Activated naive CD4-positive, alpha-beta T cell treated with anti-CD3 and anti-CD28 coated beads, Interleukin-2, amount 50 U/mL, for 72 hours (primary cell): ENCODE data around the gene OR3A2. TPM values are rescaled to one million over a fixed set of nuclear protein-coding genes. Genes with fewer than 3 reads are reported as not detected.
A peak's percentile ranks its signal among the peaks of the same experiment; 100 is the strongest.
"Not testable (repeated sequence)": the region's sequence is repeated elsewhere in the genome, so short reads cannot be mapped to it uniquely, and the experiment has no call there.

Experiments
- ATAC-seq, 2 donors: fragments of 150-1000 bp; cut with Tn5 transposase; 2 replicates each; pipeline ENCODE4 v1.10.0; 2021; ENCODE audit warnings: mild to moderate bottlenecking in 2 of 2, moderate library complexity in 2 of 2
- DNase-seq, 2 donors: peaks; one replicate each; pipeline ENCODE4 v3.0.0; 2021 to 2022; ENCODE audit warnings: low spot score in 2 of 2
- H3K27ac Mint-ChIP-seq, 2 donors: one replicate each; pipeline ENCODE4 v1.8.0; 2022; ENCODE audit warnings: mild to moderate bottlenecking in 2 of 2, mixed read lengths in 2 of 2
- H3K36me3 Mint-ChIP-seq, 2 donors: one replicate each; pipeline ENCODE4 v1.8.0; 2022; ENCODE audit warnings: mixed read lengths in 2 of 2
- H3K9me3 Mint-ChIP-seq, 2 donors: one replicate each; pipeline ENCODE4 v1.8.0; 2022; ENCODE audit warnings: mixed read lengths in 2 of 2
- total RNA-seq, 2 donors: library from RNA; stranded (reverse); gene quantifications; one replicate each; pipeline ENCODE4 v1.2.3, GENCODE V29; 2022

The OR3A2 gene
- 1 to 10 TPM; 1.1 to 1.7 TPM for total RNA-seq

GRCh38 chr17:3385869-3386816, at the start of gene OR3A2:
Gene OR3A2, minus strand, starts transcription at chr17:3386308.
- H3K27ac Mint-ChIP-seq = peak within 1 kb of the TSS; percentile 25 to 86
- ATAC-seq = peak; percentile 82 to 98
- H3K9me3 Mint-ChIP-seq = peaks cover 0 to 8% of the 10 kb centered on the region in 2 donors
- peak in 1 of 2 donors; percentile 9 for DNase-seq
- peaks cover 0 to 6% of the 10 kb centered on the region in 2 donors for H3K36me3 Mint-ChIP-seq

- no peaks in the 10 kb centered on the region for H3K36me3 Mint-ChIP-seq
- H3K27ac Mint-ChIP-seq = no peak within 1 kb of the TSS
- H3K9me3 Mint-ChIP-seq = no peaks in the 10 kb centered on the region
- no peak for ATAC-seq
- no peak for DNase-seq
Observed at GRCh38 chr17:3433741-3434140, 47.6 kb upstream of the OR3A2 start, which contains the start of gene OR1E2. Gene OR1E2, minus strand, starts transcription at chr17:3433841. Its CDS starts 0 bp downstream, at chr17:3433841.

- DNase-seq = peak in 1 of 2 donors; percentile 13
- H3K36me3 Mint-ChIP-seq, H3K9me3 Mint-ChIP-seq, H3K27ac Mint-ChIP-seq, ATAC-seq: not testable (repeated sequence)
Observed at GRCh38 chr17:3433215-3433614, 47.1 kb upstream of the OR3A2 start.

- DNase-seq = no peak
- H3K27ac Mint-ChIP-seq = no peak overlapping the region
- peaks cover 0 to 6% of the 10 kb centered on the region in 2 donors for H3K36me3 Mint-ChIP-seq
- no peak for ATAC-seq
- peaks cover 3 to 4% of the 10 kb centered on the region in 2 donors for H3K9me3 Mint-ChIP-seq
Observed at GRCh38 chr17:3418222-3418621, 32.1 kb upstream of the OR3A2 start.

- H3K9me3 Mint-ChIP-seq = no peaks in the 10 kb centered on the region
- H3K27ac Mint-ChIP-seq = no peak overlapping the region
- DNase-seq = no peak
- no peak for ATAC-seq
- no peaks in the 10 kb centered on the region for H3K36me3 Mint-ChIP-seq
Observed at GRCh38 chr17:3415610-3416009, 29.5 kb upstream of the OR3A2 start.

GRCh38 chr17:3412216-3412615, 26.1 kb upstream of the OR3A2 start:
- H3K27ac Mint-ChIP-seq, DNase-seq, ATAC-seq: not testable (repeated sequence)
- Mint-ChIP-seq H3K36me3 (peaks cover 5 to 14% of the 10 kb centered on the region in 2 donors), H3K9me3 (peaks cover 10 to 14% of the 10 kb centered on the region in 2 donors)

- no peak within 1 kb of the TSS for H3K27ac Mint-ChIP-seq
- H3K36me3 Mint-ChIP-seq = peaks cover 5 to 15% of the 10 kb centered on the region in 2 donors
- no peak for ATAC-seq
- H3K9me3 Mint-ChIP-seq = peaks cover 10 to 21% of the 10 kb centered on the region in 2 donors
- no peak for DNase-seq
Observed at GRCh38 chr17:3411070-3411469, 25.0 kb upstream of the OR3A2 start, which contains the start of gene OR3A3. Gene OR3A3, plus strand, starts transcription at chr17:3411370.

GRCh38 chr17:3403856-3404255, 17.7 kb upstream of the OR3A2 start:
- not testable (repeated sequence) for H3K27ac Mint-ChIP-seq, ATAC-seq, DNase-seq
- peaks cover 7 to 21% of the 10 kb centered on the region in 2 donors for H3K9me3 Mint-ChIP-seq
- H3K36me3 Mint-ChIP-seq = peaks cover 5 to 11% of the 10 kb centered on the region in 2 donors

- no peak for DNase-seq
- no peak for ATAC-seq
- no peak overlapping the region for H3K27ac Mint-ChIP-seq
Observed at GRCh38 chr17:3401786-3402185, 15.7 kb upstream of the OR3A2 start.

GRCh38 chr17:3400055-3400454, 13.9 kb upstream of the OR3A2 start:
- ATAC-seq (no peak), DNase-seq (no peak)
- no peak overlapping the region for H3K27ac Mint-ChIP-seq
- peaks cover 0 to 6% of the 10 kb centered on the region in 2 donors for H3K9me3 Mint-ChIP-seq
- no peaks in the 10 kb centered on the region for H3K36me3 Mint-ChIP-seq

More at GRCh38 chr17:3401786-3402185, 15.7 kb upstream of the OR3A2 start:
- H3K9me3 Mint-ChIP-seq = peaks cover 6 to 7% of the 10 kb centered on the region in 2 donors
- no peaks in the 10 kb centered on the region for H3K36me3 Mint-ChIP-seq

- H3K36me3 Mint-ChIP-seq = no peaks in the 10 kb centered on the region
- DNase-seq = no peak
- no peak for ATAC-seq
- H3K27ac Mint-ChIP-seq = no peak within 1 kb of the TSS
- H3K9me3 Mint-ChIP-seq = peaks cover 0 to 6% of the 10 kb centered on the region in 2 donors
Observed at GRCh38 chr17:3398310-3398709, 12.2 kb upstream of the OR3A2 start, which contains the start of gene OR1E1. Gene OR1E1, minus strand, starts transcription at chr17:3398410. Its CDS starts 0 bp downstream, at chr17:3398410.

GRCh38 chr17:3397801-3398200, 11.7 kb upstream of the OR3A2 start:
- not testable (repeated sequence) for H3K36me3 Mint-ChIP-seq, H3K9me3 Mint-ChIP-seq, ATAC-seq, DNase-seq, H3K27ac Mint-ChIP-seq

GRCh38 chr17:3389791-3390190, 3.7 kb upstream of the OR3A2 start:
- Mint-ChIP-seq H3K9me3 (peaks cover 0 to 8% of the 10 kb centered on the region in 2 donors), H3K36me3 (peaks cover 0 to 6% of the 10 kb centered on the region in 2 donors), H3K27ac (no peak overlapping the region)
- DNase-seq = no peak
- ATAC-seq = no peak

GRCh38 chr17:3381957-3382356, 4.2 kb downstream of the OR3A2 start:
- Mint-ChIP-seq H3K36me3 (peaks cover 0 to 5% of the 10 kb centered on the region in 2 donors), H3K9me3 (peaks cover 1 to 4% of the 10 kb centered on the region in 2 donors), H3K27ac (no peak overlapping the region)
- no peak for ATAC-seq
- DNase-seq = no peak

GRCh38 chr17:3378321-3378720, 7.8 kb downstream of the OR3A2 start:
- ATAC-seq (no peak), DNase-seq (no peak)
- no peak overlapping the region for H3K27ac Mint-ChIP-seq
- peaks cover 6 to 7% of the 10 kb centered on the region in 2 donors for H3K36me3 Mint-ChIP-seq
- peaks cover 15% of the 10 kb centered on the region in 2 donors for H3K9me3 Mint-ChIP-seq

GRCh38 chr17:3371167-3371566, 14.9 kb downstream of the OR3A2 start:
- peaks cover 26% of the 10 kb centered on the region in 2 donors for H3K9me3 Mint-ChIP-seq
- peaks cover 7 to 13% of the 10 kb centered on the region in 2 donors for H3K36me3 Mint-ChIP-seq
- DNase-seq, H3K27ac Mint-ChIP-seq, ATAC-seq: not testable (repeated sequence)

GRCh38 chr17:3342782-3343181, 43.3 kb downstream of the OR3A2 start:
- not testable (repeated sequence) for H3K27ac Mint-ChIP-seq, ATAC-seq, DNase-seq
- Mint-ChIP-seq H3K36me3 (peaks cover 0 to 31% of the 10 kb centered on the region in 2 donors), H3K9me3 (peaks cover 17 to 25% of the 10 kb centered on the region in 2 donors)
